Sigmoid colon (tissue), 7 donors: ENCODE results near the gene TMTC2. TPM values are rescaled to one million over a fixed set of nuclear protein-coding genes. Genes with fewer than 3 reads are reported as not detected.

Experiments
- DNase-seq: peaks from one replicate; pipeline ENCODE4 v3.0.0-alpha.2; 2019
- H3K27ac ChIP-seq, 4 donors: fragments of 200-600 bp; sonication (generic); one replicate each; pipeline ENCODE4 v1.5.1; 2016 to 2019; ENCODE audit warnings: mild to moderate bottlenecking in 1 of 4
- H3K27me3 ChIP-seq, 3 donors: fragments of 200-600 bp; sonication (generic); one replicate each; pipeline ENCODE4 v1.5.1; 2019; ENCODE audit warnings: mild to moderate bottlenecking in 1 of 3
- H3K36me3 ChIP-seq, 4 donors: fragments of 200-600 bp; sonication (generic); one replicate each; pipeline ENCODE4 v1.5.1; 2016 to 2019
- H3K4me1 ChIP-seq, 4 donors: fragments of 200-600 bp; sonication (generic); one replicate each; pipeline ENCODE4 v1.5.1; 2017 to 2019
- H3K4me3 ChIP-seq, 4 donors: fragments of 200-600 bp; sonication (generic); one replicate each; pipeline ENCODE4 v1.5.1; 2017 to 2019; ENCODE audit warnings: mild to moderate bottlenecking in 2 of 4, moderate library complexity in 1 of 4
- H3K9me3 ChIP-seq, 4 donors: fragments of 200-600 bp in 3 of 4; sonication (generic) in 3 of 4; one replicate each; pipeline versions ENCODE4 v1.5.1 to v1.6.1; 2013 to 2019
- CTCF ChIP-seq, 4 experiments: fragments of 450-650 bp in 3 of 4; fragments of 200-600 bp in 1 of 4; IDR thresholded peaks; one replicate each; pipeline ENCODE4 v1.5.1; 2016 to 2019; ENCODE audit warnings: antibody characterized with exemption in 4 of 4, mild to moderate bottlenecking in 3 of 4, moderate library complexity in 2 of 4
- EP300 ChIP-seq, 4 donors: sonication (generic); formaldehyde crosslinking; IDR thresholded peaks; one replicate each; pipeline ENCODE4 v1.6.1; 2017; ENCODE audit warnings: antibody characterized with exemption in 4 of 4
- POLR2A ChIP-seq, 2 donors: fragments of 450-650 bp; IDR thresholded peaks; one replicate each; pipeline ENCODE4 v1.6.1; 2016; ENCODE audit warnings: antibody characterized with exemption in 2 of 2, mild to moderate bottlenecking in 2 of 2, moderate library complexity in 2 of 2
- POLR2AphosphoS5 ChIP-seq, 4 donors: sonication (generic); formaldehyde crosslinking; IDR thresholded peaks; one replicate each; pipeline ENCODE4 v1.6.1; 2017; ENCODE audit warnings: antibody characterized with exemption in 4 of 4
- WGBS, 2 donors: extraction: QIAGEN DNeasy Blood & Tissue Kit; methylation state at CpG; one replicate each; pipeline ENCODE4 v1.1.7; 2013; 5-methylcytosine and 5-hydroxymethylcytosine counted together
- intact Hi-C: fragments of 100-400 bp; cut with DNase I; formaldehyde crosslinking; loops from one replicate; pipeline ENCODE4 v1.15.1; 2023
- polyA plus RNA-seq, 3 donors: library from polyadenylated mRNA; stranded (reverse); fragments of 200-250 nt; gene quantifications; one replicate each; pipeline ENCODE4 v1.2.3, GENCODE V29; 2013
- total RNA-seq, 4 donors: library from RNA; depleted of rRNA; stranded (reverse); fragments of >200 nt; gene quantifications; one replicate each; pipeline ENCODE4 v1.1.0, GENCODE V29; 2016
- donor health status: healthy with polysubstance abuse.
- donor health status: Bipolar disorder and iron deficiency.
- donor health status: healthy.

The TMTC2 gene
- total and polyA plus RNA-seq, 7 donors, result 1.2 to 74.4 (median 61.2) TPM

- no peak for DNase-seq
- intact Hi-C loops, result no loop called here
- H3K27me3 ChIP-seq, result no peaks in the 10 kb centered on the region
- no peaks in the 10 kb centered on the region for H3K9me3 ChIP-seq
- no peak overlapping the region for H3K4me3 ChIP-seq
- peaks cover 0 to 34% (median 0%) of the 10 kb centered on the region in 4 donors for H3K36me3 ChIP-seq
- H3K27ac ChIP-seq, result no peak overlapping the region
- peaks cover 0 to 6% (median 0%) of the 10 kb centered on the region in 4 donors for H3K4me1 ChIP-seq
- TF ChIP-seq EP300 (IDR thresholded peaks at IDR 0.05) (no peak), POLR2AphosphoS5 (IDR thresholded peaks at IDR 0.05) (no peak), POLR2A (IDR thresholded peaks at IDR 0.05) (no peak), CTCF (IDR thresholded peaks at IDR 0.05) (no peak)
- WGBS, 2 donors, result 85 to 92% methylated on average over 3 of the region's 3 CpGs
Observed at GRCh38 chr12:82964446-82964845, 277.7 kb downstream of the TMTC2 start.

- DNase-seq, result no peak
- Histone ChIP-seq H3K27ac (no peak overlapping the region), H3K36me3 (peaks cover 0 to 34% (median 0%) of the 10 kb centered on the region in 4 donors), H3K9me3 (no peaks in the 10 kb centered on the region), H3K27me3 (no peaks in the 10 kb centered on the region), H3K4me1 (peaks cover 0 to 12% (median 0%) of the 10 kb centered on the region in 4 donors), H3K4me3 (no peak overlapping the region)
- 65% methylated on average over 2 of the region's 2 CpGs for WGBS, 2 donors
- intact Hi-C loops, result no loop called here
- TF ChIP-seq EP300 (IDR thresholded peaks at IDR 0.05), result no peak
- TF ChIP-seq POLR2AphosphoS5 (IDR thresholded peaks at IDR 0.05), result no peak
- TF ChIP-seq POLR2A (IDR thresholded peaks at IDR 0.05), result no peak
- TF ChIP-seq CTCF (IDR thresholded peaks at IDR 0.05), result no peak
Observed at GRCh38 chr12:82966001-82966559, 279.4 kb downstream of the TMTC2 start.

GRCh38 chr12:82968631-82969367 lies 282.1 kb downstream of the TMTC2 start:
- DNase-seq, result no peak
- Histone ChIP-seq H3K4me1 (peaks cover 0 to 30% (median 0%) of the 10 kb centered on the region in 4 donors), H3K27me3 (no peaks in the 10 kb centered on the region), H3K9me3 (no peaks in the 10 kb centered on the region), H3K36me3 (peaks cover 0 to 34% (median 0%) of the 10 kb centered on the region in 4 donors), H3K4me3 (no peak overlapping the region), H3K27ac (no peak overlapping the region)
- WGBS, 2 donors, result 91 to 94% methylated on average over 3 of the region's 3 CpGs
- TF ChIP-seq POLR2A (IDR thresholded peaks at IDR 0.05) (no peak), CTCF (IDR thresholded peaks at IDR 0.05) (no peak)
- intact Hi-C loops, result no loop called here

- intact Hi-C loops, result no loop called here
- DNase-seq, result no peak
- Histone ChIP-seq H3K4me3 (no peak overlapping the region), H3K27ac (no peak overlapping the region), H3K9me3 (no peaks in the 10 kb centered on the region), H3K27me3 (no peaks in the 10 kb centered on the region), H3K4me1 (peaks cover 0 to 24% (median 0%) of the 10 kb centered on the region in 4 donors), H3K36me3 (peaks cover 0 to 27% (median 0%) of the 10 kb centered on the region in 4 donors)
- 95 to 98% methylated on average over 3 of the region's 3 CpGs for WGBS, 2 donors
- TF ChIP-seq POLR2AphosphoS5 (IDR thresholded peaks at IDR 0.05) (no peak), CTCF (IDR thresholded peaks at IDR 0.05) (no peak), POLR2A (IDR thresholded peaks at IDR 0.05) (no peak), EP300 (IDR thresholded peaks at IDR 0.05) (no peak)
Observed at GRCh38 chr12:82970614-82971013, 283.9 kb downstream of the TMTC2 start.
